Lung (tissue), 13 donors: ENCODE data around the gene B3GNT8. TPM values are rescaled to one million over a fixed set of nuclear protein-coding genes. Genes with fewer than 3 reads are reported as not detected.
A peak's percentile ranks its signal among the peaks of the same experiment; 100 is the strongest.

ENCODE experiments used
- ATAC-seq: fragments of 200-7000 bp; cut with Tn5 transposase; one replicate; pipeline ENCODE4 v1.9.1; 2020; ENCODE audit warnings: moderate number of reproducible peaks; ENCODE audit not compliant: insufficient read depth, low FRiP score
- DNase-seq, 3 donors: peaks; one replicate each; pipeline ENCODE4 v3.0.0-alpha.2; 2013 to 2017
- H3K27ac ChIP-seq, 2 donors: one replicate each; pipeline ENCODE4 v1.5.1; 2013; ENCODE audit warnings: mild to moderate bottlenecking in 2 of 2, moderate library complexity in 2 of 2, control low read depth in 1 of 2, inconsistent platforms in 1 of 2, low read depth in 1 of 2, low read length in 1 of 2
- H3K27me3 ChIP-seq, 3 donors: one replicate each; pipeline ENCODE4 v1.5.1; 2013; ENCODE audit warnings: low read length in 2 of 3; ENCODE audit not compliant: control insufficient read depth in 3 of 3, insufficient read depth in 3 of 3
- H3K36me3 ChIP-seq, 4 donors: one replicate each; pipeline ENCODE4 v1.5.1; 2013; ENCODE audit warnings: low read length in 4 of 4, mild to moderate bottlenecking in 1 of 4, moderate library complexity in 1 of 4; ENCODE audit not compliant: control insufficient read depth in 4 of 4, insufficient read depth in 4 of 4
- H3K4me1 ChIP-seq, 5 donors: one replicate each; pipeline ENCODE4 v1.5.1; 2013; ENCODE audit warnings: low read length in 5 of 5, mild to moderate bottlenecking in 2 of 5, moderate library complexity in 1 of 5; ENCODE audit not compliant: control insufficient read depth in 5 of 5, insufficient read depth in 5 of 5
- H3K4me3 ChIP-seq: one replicate; pipeline ENCODE4 v1.5.1; 2013; ENCODE audit warnings: mild to moderate bottlenecking, control low read depth, moderate library complexity
- H3K9ac ChIP-seq, 2 donors: one replicate each; pipeline ENCODE4 v1.5.1; 2013; ENCODE audit warnings: low read length in 2 of 2, control low read depth in 1 of 2; ENCODE audit not compliant: insufficient read depth in 1 of 2
- H3K9me3 ChIP-seq, 4 donors: one replicate each; pipeline ENCODE4 v1.5.1; 2013; ENCODE audit warnings: low read length in 3 of 4, mild to moderate bottlenecking in 1 of 4, moderate library complexity in 1 of 4; ENCODE audit not compliant: control insufficient read depth in 4 of 4, insufficient read depth in 3 of 4
- CTCF ChIP-seq: IDR thresholded peaks from 2 replicates; pipeline ENCODE4 v1.5.1; 2012; ENCODE audit warnings: mild to moderate bottlenecking; ENCODE audit errors: control extremely low read depth, extremely low read depth
- WGBS, 2 donors: extraction: QIAGEN DNeasy Blood & Tissue Kit; methylation state at CpG; one replicate each; pipeline ENCODE4 v1.1.7; 2013; 5-methylcytosine and 5-hydroxymethylcytosine counted together
- polyA plus RNA-seq, 2 donors: library from polyadenylated mRNA; stranded (reverse); fragments of 200-250 nt; gene quantifications; one replicate each; pipeline ENCODE4 v1.2.1, GENCODE V29; 2013
- small RNA-seq: library from RNA; depleted of rRNA; stranded (forward); fragments of <200 nt; gene quantifications from one replicate; pipeline ENCODE3, GENCODE V24; 2014; ENCODE audit warnings: low replicate concordance
- total RNA-seq, 2 donors: library from RNA; depleted of rRNA in 1 of 2; stranded (reverse); fragments of >200 nt in 1 of 2; gene quantifications; one replicate each; pipeline ENCODE4 v1.2.1, GENCODE V29; 2014 to 2021
- donor health status: control.
- donor health status: control.
- donor health status: Bipolar disorder and iron deficiency.
- donor health status: healthy.
- donor health status: DM: yes; HTN: yes; CAD: no.

Gene B3GNT8
- total and polyA plus RNA-seq, 4 donors: 6.2 to 39.0 (median 32.8) TPM

- ATAC-seq (peak; percentile 70), DNase-seq (peak; percentile 31 to 46 (median 35))
- Histone ChIP-seq H3K9me3 (no peaks in the 10 kb centered on the region), H3K4me3 (peak within 1 kb of the TSS; percentile 65), H3K4me1 (peaks cover 0 to 21% (median 8%) of the 10 kb centered on the region in 5 donors), H3K36me3 (no peaks in the 10 kb centered on the region), H3K27me3 (no peaks in the 10 kb centered on the region), H3K27ac (peak within 1 kb of the TSS in 1 of 2 donors; percentile 90), H3K9ac (peak within 1 kb of the TSS; percentile 1 to 46)
- WGBS, 2 donors: 2 to 3% methylated on average over 47 of the region's 47 CpGs
- no peak for TF ChIP-seq CTCF
These were observed 50.8 kb downstream of the B3GNT8 start, which contains the start of gene TMEM91 for GRCh38 chr19:41376241-41376997. Gene TMEM91 (plus strand): TSS chr19:41376533. CDS start chr19:41378310, 1,777 bp downstream.

Small RNAs within 50 kb of the gene (small RNA-seq; reads per million reads assigned to genes)
- gene RF00017: not detected

Other genes starting within 250 kb of the B3GNT8 start
- gene CYP2S1, start 234.2 kb downstream of the B3GNT8 start, total RNA-seq: 10 to 100 TPM in 1 of 2 donors, 1 to 10 TPM in 1; 9.7 to 13.2 TPM
- 1 to 10 TPM; 5.2 to 5.4 TPM for gene CYP2S1, start 234.2 kb downstream of the B3GNT8 start, polyA plus RNA-seq
- gene AXL, start 208.2 kb downstream of the B3GNT8 start, total RNA-seq: 10 to 100 TPM; 48.6 to 53.0 TPM
- 10 to 100 TPM in 1 of 2 donors, 1 to 10 TPM in 1; 8.2 to 13.4 TPM for gene AXL, start 208.2 kb downstream of the B3GNT8 start, polyA plus RNA-seq
- 100 to 1,000 TPM; 192 to 198 TPM for gene HNRNPUL1, start 163.0 kb downstream of the B3GNT8 start, total RNA-seq
- 10 to 100 TPM; 92.2 to 96.0 TPM for gene HNRNPUL1, start 163.0 kb downstream of the B3GNT8 start, polyA plus RNA-seq
- 10 to 100 TPM; 19.7 to 39.9 TPM for gene CCDC97, start 117.2 kb downstream of the B3GNT8 start, total RNA-seq
- 10 to 100 TPM; 13.2 to 22.2 TPM for gene CCDC97, start 117.2 kb downstream of the B3GNT8 start, polyA plus RNA-seq
- gene TGFB1, start 73.5 kb downstream of the B3GNT8 start, total RNA-seq: 10 to 100 TPM; 18.0 to 88.8 TPM
- gene TGFB1, start 73.5 kb downstream of the B3GNT8 start, polyA plus RNA-seq: 10 to 100 TPM; 27.8 to 67.3 TPM
- gene B9D2, start 63.2 kb downstream of the B3GNT8 start, total RNA-seq: 10 to 100 TPM; 10.2 to 16.4 TPM
- 10 to 100 TPM; 11.6 to 18.6 TPM for gene B9D2, start 63.2 kb downstream of the B3GNT8 start, polyA plus RNA-seq
- 10 to 100 TPM; 13.6 to 16.0 TPM for gene TMEM91, start 50.8 kb downstream of the B3GNT8 start, total RNA-seq
- 10 to 100 TPM; 18.0 to 39.8 TPM for gene TMEM91, start 50.8 kb downstream of the B3GNT8 start, polyA plus RNA-seq
- 10 to 100 TPM in 1 of 2 donors, 1 to 10 TPM in 1; 6.3 to 21.6 TPM for gene EXOSC5, start 30.0 kb downstream of the B3GNT8 start, total RNA-seq
- 10 to 100 TPM; 32.6 to 34.4 TPM for gene EXOSC5, start 30.0 kb downstream of the B3GNT8 start, polyA plus RNA-seq
- 10 to 100 TPM; 38.9 to 39.2 TPM for gene BCKDHA, start 29.6 kb downstream of the B3GNT8 start, total RNA-seq
- 10 to 100 TPM; 19.7 to 54.5 TPM for gene BCKDHA, start 29.6 kb downstream of the B3GNT8 start, polyA plus RNA-seq
- gene DMAC2, start 12.5 kb upstream of the B3GNT8 start, total RNA-seq: 10 to 100 TPM; 25.5 to 51.4 TPM
- gene DMAC2, start 12.5 kb upstream of the B3GNT8 start, polyA plus RNA-seq: 10 to 100 TPM; 46.2 to 51.7 TPM
- not detected for gene ERICH4, start 15.8 kb upstream of the B3GNT8 start, total RNA-seq
- gene ERICH4, start 15.8 kb upstream of the B3GNT8 start, polyA plus RNA-seq: under 1 TPM in 1 of 2 donors, not detected in 1; 0.16 TPM
- gene CEACAM21, start 148.8 kb upstream of the B3GNT8 start, total RNA-seq: 10 to 100 TPM in 1 of 2 donors, 1 to 10 TPM in 1; 6.5 to 12.2 TPM
- gene CEACAM21, start 148.8 kb upstream of the B3GNT8 start, polyA plus RNA-seq: 10 to 100 TPM in 1 of 2 donors, 1 to 10 TPM in 1; 9.6 to 10.9 TPM
- gene CEACAM4, start 199.7 kb upstream of the B3GNT8 start, total RNA-seq: 10 to 100 TPM in 1 of 2 donors, 1 to 10 TPM in 1; 2.1 to 15.9 TPM
- 10 to 100 TPM in 1 of 2 donors, 1 to 10 TPM in 1; 4.5 to 30.0 TPM for gene CEACAM4, start 199.7 kb upstream of the B3GNT8 start, polyA plus RNA-seq